ENCODE data around the gene FNDC7.

DNA sequence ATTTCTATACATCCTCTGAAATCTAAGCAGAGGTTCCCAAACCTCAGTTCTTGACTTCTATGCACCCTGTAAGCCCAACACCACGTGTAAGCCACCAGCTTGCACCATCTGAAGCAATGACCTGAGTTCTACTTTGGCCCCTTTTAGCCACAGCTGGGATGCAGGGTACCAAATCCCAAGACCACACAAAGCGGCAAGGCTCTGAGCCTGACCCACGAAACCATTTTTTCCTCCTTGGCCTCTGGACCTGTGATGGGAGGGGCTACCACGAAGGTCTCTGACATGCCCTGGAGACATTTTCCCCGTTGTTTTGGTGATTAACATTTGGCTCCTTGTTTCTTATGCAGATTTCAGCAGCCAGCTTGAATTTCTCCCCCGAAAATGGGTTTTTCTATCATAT, 72.6 kb downstream of the FNDC7 start:
- TF ChIP-seq, protein P1, sequence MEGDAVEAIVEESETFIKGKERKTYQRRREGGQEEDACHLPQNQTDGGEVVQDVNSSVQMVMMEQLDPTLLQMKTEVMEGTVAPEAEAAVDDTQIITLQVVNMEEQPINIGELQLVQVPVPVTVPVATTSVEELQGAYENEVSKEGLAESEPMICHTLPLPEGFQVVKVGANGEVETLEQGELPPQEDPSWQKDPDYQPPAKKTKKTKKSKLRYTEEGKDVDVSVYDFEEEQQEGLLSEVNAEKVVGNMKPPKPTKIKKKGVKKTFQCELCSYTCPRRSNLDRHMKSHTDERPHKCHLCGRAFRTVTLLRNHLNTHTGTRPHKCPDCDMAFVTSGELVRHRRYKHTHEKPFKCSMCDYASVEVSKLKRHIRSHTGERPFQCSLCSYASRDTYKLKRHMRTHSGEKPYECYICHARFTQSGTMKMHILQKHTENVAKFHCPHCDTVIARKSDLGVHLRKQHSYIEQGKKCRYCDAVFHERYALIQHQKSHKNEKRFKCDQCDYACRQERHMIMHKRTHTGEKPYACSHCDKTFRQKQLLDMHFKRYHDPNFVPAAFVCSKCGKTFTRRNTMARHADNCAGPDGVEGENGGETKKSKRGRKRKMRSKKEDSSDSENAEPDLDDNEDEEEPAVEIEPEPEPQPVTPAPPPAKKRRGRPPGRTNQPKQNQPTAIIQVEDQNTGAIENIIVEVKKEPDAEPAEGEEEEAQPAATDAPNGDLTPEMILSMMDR (IDR thresholded peaks at IDR 0.05 in 4 of 5, conservative IDR thresholded peaks at IDR 0.05 in 1 of 5), result no peak
- no peak for TF ChIP-seq POLR2A (IDR thresholded peaks at IDR 0.05)
